ENCODE measurements around the gene TUBA4A.

The TUBA4A gene

GRCh38 chr2:219234331-219234730 lies 19.4 kb downstream of the TUBA4A start:
- DNase-seq (ENCODE audit: low read depth): no peak

DNA sequence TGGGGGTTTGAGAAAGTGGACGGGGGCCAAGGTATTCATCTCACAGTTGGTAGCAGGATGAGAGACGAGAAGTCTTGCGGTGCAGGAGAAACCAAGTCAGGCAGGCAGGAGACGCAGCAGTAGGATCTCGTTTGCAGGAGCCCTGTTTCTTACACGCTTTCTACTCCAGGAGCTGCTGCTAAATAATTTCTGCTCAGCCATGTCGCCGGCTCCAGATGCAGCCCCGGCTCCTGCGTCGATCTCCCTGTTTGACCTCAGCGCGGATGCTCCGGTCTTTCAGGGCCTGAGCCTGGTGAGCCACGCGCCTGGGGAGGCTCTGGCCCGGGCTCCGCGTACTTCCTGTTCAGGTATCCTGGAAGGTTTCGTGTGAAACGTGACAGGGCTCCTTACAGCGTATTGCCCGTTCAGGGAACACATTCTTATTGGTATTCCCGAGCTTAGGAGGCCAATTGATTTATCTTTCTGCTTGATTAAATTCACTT lies 23.6 kb downstream of the TUBA4A start:
- DNase-seq (ENCODE audit: low read depth): peak; percentile 74

GRCh38 chr2:219229305-219230058 lies 24.2 kb downstream of the TUBA4A start, which contains the start of the genes ANKZF1 and ATG9A:
Gene ANKZF1 (plus strand): TSS chr2:219229806. CDS start chr2:219230258, 452 bp downstream.
Gene ATG9A (minus strand): TSS chr2:219229636. CDS start chr2:219228024, 1,612 bp downstream.
- DNase-seq (ENCODE audit: low read depth): peak; percentile 100

- DNase-seq (ENCODE audit: low read depth): no peak
Measured at GRCh38 chr2:219228911-219229304, 24.8 kb downstream of the TUBA4A start.

GRCh38 chr2:219228041-219228910 lies 25.4 kb downstream of the TUBA4A start:
- DNase-seq (ENCODE audit: low read depth): peak; percentile 16

DNA sequence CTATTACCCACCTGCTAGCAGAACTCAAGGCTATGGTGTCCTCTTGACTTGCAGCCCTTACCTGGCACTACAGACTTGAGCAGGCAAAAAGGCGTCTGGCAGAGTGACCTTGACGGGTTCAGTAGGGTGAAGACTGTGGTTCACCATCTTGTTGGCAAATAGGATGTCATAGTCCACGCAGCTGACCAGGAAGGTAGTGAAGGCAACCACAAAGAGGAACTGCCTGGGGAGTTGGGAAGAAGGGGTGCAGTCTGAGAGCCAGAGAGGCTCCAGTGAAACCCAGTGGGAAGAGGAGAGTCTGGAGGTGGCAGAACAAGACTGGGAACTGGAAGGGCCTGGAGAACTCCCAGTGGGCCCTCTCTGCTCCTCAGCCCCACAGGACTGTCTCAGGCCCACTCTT lies 28.4 kb downstream of the TUBA4A start:
- no peak for DNase-seq (ENCODE audit: low read depth)

GRCh38 chr2:219223831-219224610 lies 29.7 kb downstream of the TUBA4A start:
- no peak for DNase-seq (ENCODE audit: low read depth)

GRCh38 chr2:219221957-219222518 lies 31.7 kb downstream of the TUBA4A start:
- no peak for DNase-seq (ENCODE audit: low read depth)

DNA sequence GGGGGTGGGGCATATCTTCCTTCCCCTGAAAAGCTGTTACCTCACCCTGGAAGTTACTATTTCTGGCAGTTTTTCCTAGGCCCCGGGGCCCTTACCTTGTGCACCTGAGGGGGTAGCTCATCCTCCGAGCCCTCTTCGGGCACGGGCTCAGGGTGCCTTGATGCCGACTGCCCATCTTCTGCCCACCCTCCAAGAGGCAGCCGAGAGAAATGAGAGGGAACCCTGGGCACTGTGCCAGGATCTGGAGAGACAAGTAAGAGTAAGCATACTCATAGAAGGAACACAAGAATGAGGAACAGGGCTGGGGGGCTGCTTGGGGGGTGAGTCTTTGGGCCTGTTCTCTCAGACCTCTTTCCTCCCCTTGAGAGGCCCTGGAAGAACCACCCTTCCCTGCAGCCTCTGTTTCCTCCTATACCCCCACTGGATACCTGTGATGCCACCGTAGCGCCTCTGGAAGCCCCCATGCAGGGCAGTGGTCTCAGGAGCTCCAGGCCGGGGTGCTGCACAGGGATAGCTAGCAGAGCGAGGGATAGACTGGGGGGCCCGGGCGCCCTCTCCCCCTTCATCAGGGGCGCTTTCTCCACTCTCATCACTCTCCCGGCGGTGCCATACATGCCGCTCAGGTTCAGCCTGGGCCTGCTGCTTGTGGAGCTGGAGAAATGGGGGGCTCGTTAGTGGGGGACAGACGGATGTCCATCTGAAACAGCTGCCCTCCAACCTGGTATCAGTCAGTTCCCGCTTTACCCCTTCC lies 32.9 kb downstream of the TUBA4A start:
- no peak for DNase-seq (ENCODE audit: low read depth)

DNA sequence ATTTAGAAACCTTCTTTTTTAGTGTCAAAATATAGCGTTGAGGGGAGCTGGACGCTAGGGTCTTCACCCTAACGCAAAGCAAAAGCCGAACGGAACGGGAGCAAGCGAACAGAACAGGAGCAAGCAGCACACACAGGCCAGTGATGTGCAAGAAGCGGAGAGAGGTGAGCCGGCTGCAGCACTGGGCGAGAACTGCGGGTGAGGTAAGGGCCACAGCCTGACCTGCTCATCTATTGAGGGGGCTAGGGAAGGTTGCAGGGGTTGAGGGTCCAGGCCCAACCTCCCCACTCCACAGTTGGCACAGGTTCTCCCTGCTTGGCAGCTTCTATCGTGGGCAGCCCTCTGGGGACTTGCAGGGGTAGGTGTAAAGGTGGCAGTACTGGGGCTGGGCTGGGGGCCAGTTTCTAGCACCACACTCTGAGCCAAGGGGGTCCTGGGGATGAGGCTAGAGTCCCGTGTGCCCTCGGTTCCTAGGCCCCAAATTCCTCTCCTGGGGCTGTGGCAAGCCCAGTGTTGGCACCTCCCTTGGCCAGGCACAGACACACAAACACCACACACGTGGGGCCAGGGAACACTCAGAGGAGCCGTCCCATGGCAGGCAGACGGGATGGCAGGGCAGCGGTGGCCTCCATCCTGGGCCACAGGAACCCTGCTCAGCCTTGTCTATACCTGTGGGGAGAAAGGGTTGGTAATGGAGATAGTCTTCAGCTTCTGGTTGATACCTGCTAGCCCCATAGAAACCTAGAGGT lies 33.8 kb downstream of the TUBA4A start:
- no peak for DNase-seq (ENCODE audit: low read depth)

GRCh38 chr2:219218732-219219701 lies 34.7 kb downstream of the TUBA4A start, which contains the start of gene ABCB6:
Gene ABCB6 (minus strand): TSS chr2:219218958. CDS start chr2:219218673, 285 bp downstream.
- peak; percentile 92 for DNase-seq (ENCODE audit: low read depth)

GRCh38 chr2:219218217-219218731 lies 35.4 kb downstream of the TUBA4A start:
- peak; percentile 83 for DNase-seq (ENCODE audit: low read depth)

- DNase-seq (ENCODE audit: low read depth): no peak
Measured at GRCh38 chr2:219216535-219216915, 37.2 kb downstream of the TUBA4A start.

DNA sequence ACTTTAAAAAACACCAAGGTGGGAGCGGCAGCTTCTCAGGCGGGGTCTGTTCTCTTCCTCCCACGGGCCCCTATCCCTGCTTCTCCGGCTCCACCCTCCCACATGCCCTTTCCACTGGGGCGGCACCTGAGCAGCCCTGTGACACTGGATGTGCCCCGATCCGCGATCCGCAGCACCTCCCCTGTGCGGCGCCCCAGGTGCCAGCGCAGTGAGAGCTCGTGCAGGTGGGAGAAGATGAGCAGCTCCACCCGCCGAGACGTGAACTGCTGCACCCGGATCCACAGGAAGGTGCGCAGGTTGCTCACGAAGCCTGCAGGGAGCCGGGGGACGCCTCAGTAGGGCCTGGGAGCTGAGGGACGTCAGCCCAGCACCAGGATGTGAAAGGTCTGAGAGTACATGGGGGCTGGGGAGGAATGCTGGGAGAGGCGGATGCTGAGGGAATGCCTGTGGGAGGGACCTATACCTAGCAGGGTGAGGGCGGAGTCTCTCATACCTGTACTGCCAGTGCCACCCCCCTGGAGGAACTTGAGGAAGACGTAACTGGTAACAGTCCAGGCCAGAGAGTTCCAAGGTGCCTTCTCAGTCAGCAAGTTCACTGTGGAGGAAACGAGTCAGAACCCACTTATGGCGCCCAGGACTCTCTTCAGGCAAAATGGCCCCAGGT lies 37.7 kb downstream of the TUBA4A start:
- no peak for DNase-seq (ENCODE audit: low read depth)

DNA sequence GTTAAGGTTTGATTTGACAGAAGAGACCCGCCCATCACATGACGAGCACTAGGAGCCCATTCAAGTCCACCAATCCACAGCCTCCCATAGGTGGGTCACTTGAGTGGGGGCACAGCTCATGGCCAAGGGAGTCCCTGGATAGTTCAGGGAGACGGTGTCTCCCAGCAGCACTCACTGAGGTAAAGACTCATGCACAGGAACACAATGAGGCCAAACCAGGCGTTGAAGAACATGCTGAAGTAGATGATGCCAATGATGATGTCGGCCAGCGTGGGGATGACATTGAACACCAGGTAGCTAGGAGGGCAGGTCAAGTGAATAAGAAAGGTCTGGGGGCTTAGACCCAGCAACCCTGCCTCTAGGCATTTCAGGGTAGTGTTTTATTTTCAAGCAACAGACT lies 38.9 kb downstream of the TUBA4A start:
- DNase-seq (ENCODE audit: low read depth): no peak

DNA sequence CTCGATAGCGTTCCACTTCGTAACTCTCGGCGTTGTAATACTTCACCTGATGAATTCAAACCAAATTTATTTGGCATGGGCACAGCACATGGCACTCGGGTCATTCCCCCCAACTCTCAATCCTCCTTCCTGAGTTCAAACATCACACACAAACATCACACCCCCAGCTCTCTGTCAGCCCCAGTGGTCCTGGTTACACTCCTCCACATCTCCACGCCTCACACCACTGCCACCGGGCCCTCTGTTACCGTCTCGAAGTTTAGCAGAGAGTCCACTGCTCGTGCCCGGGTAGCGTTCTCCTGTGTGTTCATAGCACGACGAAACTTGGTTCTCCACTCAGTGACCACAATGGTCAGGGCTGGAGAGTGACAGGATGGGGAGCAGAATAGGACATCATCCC lies 39.6 kb downstream of the TUBA4A start:
- no peak for DNase-seq (ENCODE audit: low read depth)

GRCh38 chr2:219213486-219214071 lies 40.1 kb downstream of the TUBA4A start:
- DNase-seq (ENCODE audit: low read depth): no peak

DNA sequence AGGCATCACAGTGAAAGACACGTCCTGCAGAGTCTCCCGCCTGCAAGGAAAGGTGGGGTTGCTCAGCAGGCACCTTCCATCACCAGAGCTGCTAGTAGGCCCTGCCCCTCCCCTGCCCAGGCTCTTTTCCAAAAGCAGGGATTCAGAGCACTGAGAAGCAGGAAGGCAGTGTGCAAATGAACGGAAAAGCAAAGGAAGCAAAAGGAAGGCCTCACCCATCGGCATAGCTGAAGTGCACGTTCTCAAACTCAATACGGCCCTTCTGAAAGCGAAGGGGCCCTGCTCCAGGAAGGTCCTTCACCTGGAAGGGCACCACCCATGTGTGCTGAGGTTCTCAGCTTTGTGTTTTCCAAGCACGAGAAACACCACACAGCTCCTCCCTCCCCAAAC lies 40.7 kb downstream of the TUBA4A start:
- DNase-seq (ENCODE audit: low read depth): no peak
